HepG2 (cell line): ENCODE measurements around the gene DIS3L2. TPM values are rescaled to one million over a fixed set of nuclear protein-coding genes. Genes with fewer than 3 reads are reported as not detected.

Experiments
- ATAC-seq: fragments of 200-7000 bp; cut with Tn5 transposase; 3 replicates; pipeline ENCODE4 v1.9.1; 2020; ENCODE audit warnings: mild to moderate bottlenecking, moderate library complexity
- BruUV-seq: library from RNA; stranded (reverse); fragments of 400-500 nt; replicated peaks from 2 replicates; lab custom pipeline; 2021; lab: Mats Ljungman, UMichigan
- CTCF ChIA-PET: fragments of 300-600 bp; formaldehyde crosslinking; extraction: SDS; loops from one replicate; lab custom pipeline; 2021; ENCODE audit warnings: low total read pairs, inconsistent platforms, low intra/inter-chr PET ratio; lab: Yijun Ruan, JAX
- POLR2A ChIA-PET: fragments of 350-600 bp; sonication (Branson Sonifier 250); formaldehyde crosslinking; loops from one replicate; lab custom pipeline; 2020; ENCODE audit warnings: antibody characterized with exemption, inconsistent platforms; lab: Yijun Ruan, JAX
- DNase-seq: peaks from one replicate; pipeline ENCODE4 v3.0.0-alpha.2; 2015; ENCODE audit warnings: low spot score
- FAIRE-seq: peaks from 3 replicates; lab custom pipeline; 2011; peaks lifted over from hg19 to GRCh38; lab: Jason Lieb, UNC
- H2AFZ ChIP-seq: one replicate; pipeline ENCODE4 v1.6.1; 2011; ENCODE audit warnings: low read length, inconsistent platforms
- H3K27ac ChIP-seq: fragments of 300-600 bp; 3 replicates; pipeline ENCODE4 v1.8.0; 2011; ENCODE audit warnings: mixed run types, mild to moderate bottlenecking, mixed read lengths, low read length, inconsistent platforms; ENCODE audit not compliant: insufficient read depth; ENCODE audit errors: extremely low read length
- H3K27me3 ChIP-seq, 2 experiments: fragments of 200-600 bp in 1 of 2; 2 replicates in 1 of 2; 3 replicates in 1 of 2; pipeline versions ENCODE4 v1.6.0 to v1.8.0; 2011; ENCODE audit warnings: low read length in 2 of 2, mild to moderate bottlenecking in 2 of 2, moderate library complexity in 2 of 2, inconsistent platforms in 1 of 2; ENCODE audit not compliant: insufficient read depth in 2 of 2, control insufficient read depth in 1 of 2
- H3K36me3 ChIP-seq, 2 experiments: fragments of 200-600 bp in 1 of 2; replicated peaks in 1 of 2; 2 replicates in 1 of 2; 3 replicates in 1 of 2; pipeline versions ENCODE4 v1.5.1 to v1.8.0; 2011; ENCODE audit warnings: low read length in 2 of 2, inconsistent platforms in 1 of 2; ENCODE audit not compliant: insufficient read depth in 2 of 2, control insufficient read depth in 1 of 2
- H3K4me1 ChIP-seq: 2 replicates; pipeline ENCODE4 v1.5.1; 2012; ENCODE audit warnings: low read length, inconsistent platforms; ENCODE audit not compliant: insufficient read depth
- H3K4me2 ChIP-seq: 2 replicates; pipeline ENCODE4 v1.6.0; 2011; ENCODE audit warnings: low read depth, low read length, inconsistent platforms
- H3K4me3 ChIP-seq, 3 experiments: fragments of 200-600 bp in 1 of 3; sonication (generic), shearing (Covaris generic) in 1 of 3; replicated peaks in 1 of 3; 2 replicates each; pipeline ENCODE4 v1.5.1; 2011 to 2016; ENCODE audit warnings: low read length in 3 of 3, inconsistent platforms in 2 of 3, low read depth in 2 of 3, mild to moderate bottlenecking in 2 of 3, control low read depth in 1 of 3, mixed read lengths in 1 of 3; ENCODE audit not compliant: insufficient read depth in 1 of 3
- H3K79me2 ChIP-seq: one replicate; pipeline ENCODE4 v1.6.1; 2011; ENCODE audit warnings: low read length, inconsistent platforms; ENCODE audit not compliant: insufficient read depth
- H3K9ac ChIP-seq: 2 replicates; pipeline ENCODE4 v1.6.0; 2011; ENCODE audit warnings: mild to moderate bottlenecking, low read depth, low read length, inconsistent platforms; ENCODE audit not compliant: insufficient read depth
- H3K9me3 ChIP-seq: 2 replicates; pipeline ENCODE4 v1.5.1; 2012; ENCODE audit warnings: mild to moderate bottlenecking, low read length
- H4K20me1 ChIP-seq: 2 replicates; pipeline ENCODE4 v1.6.0; 2011; ENCODE audit warnings: inconsistent platforms, mild to moderate bottlenecking, low read length, moderate library complexity; ENCODE audit not compliant: insufficient read depth
- DR1 ChIP-seq: sonication (generic); formaldehyde crosslinking; IDR thresholded peaks from 2 replicates; pipeline ENCODE4 v1.8.0; 2021; ENCODE audit warnings: mild to moderate bottlenecking, missing genetic modification reagents, inconsistent platforms
- ESRRA ChIP-seq: sonication (generic); formaldehyde crosslinking; IDR thresholded peaks from 2 replicates; pipeline ENCODE4 v1.5.1; 2020; ENCODE audit warnings: mild to moderate bottlenecking, low read depth, missing genetic modification reagents
- HHEX ChIP-seq: IDR thresholded peaks from 2 replicates; pipeline ENCODE4 v1.6.1; 2016; ENCODE audit warnings: control low read depth
- HMG20A ChIP-seq: IDR thresholded peaks from 2 replicates; pipeline ENCODE4 v1.6.1; 2016; ENCODE audit warnings: borderline replicate concordance
- MATR3 ChIP-seq: sonication (generic); formaldehyde crosslinking; IDR thresholded peaks from 2 replicates; pipeline ENCODE4 v1.4.0; 2020; ENCODE audit warnings: missing genetic modification reagents
- REPIN1 ChIP-seq: sonication (generic); formaldehyde crosslinking; IDR thresholded peaks from 2 replicates; pipeline ENCODE4 v1.8.0; 2022; ENCODE audit warnings: missing genetic modification reagents, low read depth, mild to moderate bottlenecking, borderline replicate concordance
- ZNF263 ChIP-seq: sonication (generic); formaldehyde crosslinking; IDR thresholded peaks from 2 replicates; pipeline ENCODE4 v1.4.0; 2020; ENCODE audit warnings: missing genetic modification reagents
- ZNF510 ChIP-seq: sonication (generic); formaldehyde crosslinking; IDR thresholded peaks from 2 replicates; pipeline ENCODE4 v1.4.0; 2020; ENCODE audit warnings: low read depth, mild to moderate bottlenecking, missing genetic modification reagents
- ZNF570 ChIP-seq: sonication (generic); formaldehyde crosslinking; IDR thresholded peaks from 2 replicates; pipeline ENCODE4 v1.4.0; 2020; ENCODE audit warnings: mild to moderate bottlenecking, missing genetic modification reagents, borderline replicate concordance
- WGBS: methylation state at CpG from one replicate; pipeline ENCODE4 v1.1.6; 2017; ENCODE audit warnings: low lambda C conversion rate; 5-methylcytosine and 5-hydroxymethylcytosine counted together
- in situ Hi-C: cut with HindIII; loops from 2 replicates; pipeline ENCODE4 v1.10.0; 2017; ENCODE audit warnings: low pct_unique_long_range_greater_than_20kb; ENCODE audit not compliant: extremely low pct_ligation_motif_present
- intact Hi-C: fragments of 100-400 bp; cut with micrococcal nuclease; formaldehyde crosslinking; loops from one replicate; pipeline ENCODE4 v1.10.0; 2022; ENCODE audit not compliant: unreplicated experiment
- polyA plus RNA-seq, 8 experiments: library from polyadenylated mRNA; depleted of rRNA in 3 of 8; stranded (reverse) in 7 of 8; unstranded in 1 of 8; fragments of >200 nt; fragmentation: Illumina TruSeq in 4 of 8; extraction: Trizol in 4 of 8; gene quantifications; 2 replicates each; pipeline versions ENCODE4 v1.2.1 to v1.2.3, GENCODE V29; 2011 to 2016; ENCODE audit warnings: low read depth in 4 of 8, missing spikeins in 1 of 8, mixed read lengths in 1 of 8; ENCODE audit not compliant: insufficient read depth in 1 of 8
- total RNA-seq, 5 experiments: library from RNA; depleted of rRNA; stranded (reverse); fragments of >200 nt; fragmentation: Illumina TruSeq; extraction: Trizol; gene quantifications; 2 replicates each; pipeline ENCODE4 v1.2.3, GENCODE V29; 2016; ENCODE audit warnings: low read depth in 1 of 5
- TF ChIP-seq, protein P1 (sequence below): sonication (generic); formaldehyde crosslinking; IDR thresholded peaks from 2 replicates; pipeline ENCODE4 v1.5.1; 2020; ENCODE audit warnings: mild to moderate bottlenecking, missing genetic modification reagents, moderate library complexity
- TF ChIP-seq, protein P2 (sequence below): sonication (generic); formaldehyde crosslinking; IDR thresholded peaks from 2 replicates; pipeline ENCODE4 v1.4.0; 2020; ENCODE audit warnings: mild to moderate bottlenecking, missing genetic modification reagents
- TF ChIP-seq, protein P3 (sequence below): sonication (generic); formaldehyde crosslinking; IDR thresholded peaks from 2 replicates; pipeline ENCODE4 v1.8.1; 2022; ENCODE audit warnings: low read depth, mild to moderate bottlenecking, missing genetic modification reagents

Gene DIS3L2
- total and polyA plus RNA-seq, 2 of the 13 experiments (the other 11 are each of a cell fraction or from before 2014, with no cell fraction given): 7.0 to 23.9 TPM

DNA sequence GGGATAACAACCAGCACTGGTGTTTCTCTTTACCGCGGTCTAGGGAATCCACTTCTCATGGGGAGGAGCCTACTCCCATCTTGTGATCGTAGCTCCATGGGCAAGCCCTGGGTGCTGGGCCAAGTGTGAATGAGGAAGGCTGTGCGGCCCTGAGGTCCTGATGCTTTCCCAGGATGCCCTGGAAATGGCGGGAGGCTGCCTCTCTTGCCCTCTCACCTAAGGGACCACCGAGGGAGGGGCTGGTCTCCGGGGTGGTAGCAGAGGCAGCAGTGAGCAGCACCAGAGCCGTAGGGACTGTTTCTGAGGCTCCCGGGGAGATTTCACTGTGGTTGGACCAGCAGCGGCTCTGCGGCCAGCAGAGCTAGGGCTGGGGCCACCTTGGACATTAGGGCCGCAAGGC is 19.8 kb upstream of the DIS3L2 start:
- ChIA-PET POLR2A (interaction anchor here (1.0 kb wide), 1 partner anchor 20 kb away, joined by 3 read pairs; the partner anchor contains the start of gene DIS3L2), CTCF (no interaction called here)
- Histone ChIP-seq H3K4me3 (no peak overlapping the region), H3K79me2 (no peaks in the 10 kb centered on the region), H3K36me3 (no peaks in the 10 kb centered on the region), H4K20me1 (no peaks in the 10 kb centered on the region), H3K9me3 (no peaks in the 10 kb centered on the region), H3K9ac (no peak overlapping the region), H3K4me1 (no peaks in the 10 kb centered on the region), H3K27ac (no peak overlapping the region), H3K27me3 (peaks cover 5 to 21% of the 10 kb centered on the region in 2 experiments), H2AFZ (no peak overlapping the region), H3K4me2 (no peak overlapping the region)
- TF ChIP-seq, protein P1, sequence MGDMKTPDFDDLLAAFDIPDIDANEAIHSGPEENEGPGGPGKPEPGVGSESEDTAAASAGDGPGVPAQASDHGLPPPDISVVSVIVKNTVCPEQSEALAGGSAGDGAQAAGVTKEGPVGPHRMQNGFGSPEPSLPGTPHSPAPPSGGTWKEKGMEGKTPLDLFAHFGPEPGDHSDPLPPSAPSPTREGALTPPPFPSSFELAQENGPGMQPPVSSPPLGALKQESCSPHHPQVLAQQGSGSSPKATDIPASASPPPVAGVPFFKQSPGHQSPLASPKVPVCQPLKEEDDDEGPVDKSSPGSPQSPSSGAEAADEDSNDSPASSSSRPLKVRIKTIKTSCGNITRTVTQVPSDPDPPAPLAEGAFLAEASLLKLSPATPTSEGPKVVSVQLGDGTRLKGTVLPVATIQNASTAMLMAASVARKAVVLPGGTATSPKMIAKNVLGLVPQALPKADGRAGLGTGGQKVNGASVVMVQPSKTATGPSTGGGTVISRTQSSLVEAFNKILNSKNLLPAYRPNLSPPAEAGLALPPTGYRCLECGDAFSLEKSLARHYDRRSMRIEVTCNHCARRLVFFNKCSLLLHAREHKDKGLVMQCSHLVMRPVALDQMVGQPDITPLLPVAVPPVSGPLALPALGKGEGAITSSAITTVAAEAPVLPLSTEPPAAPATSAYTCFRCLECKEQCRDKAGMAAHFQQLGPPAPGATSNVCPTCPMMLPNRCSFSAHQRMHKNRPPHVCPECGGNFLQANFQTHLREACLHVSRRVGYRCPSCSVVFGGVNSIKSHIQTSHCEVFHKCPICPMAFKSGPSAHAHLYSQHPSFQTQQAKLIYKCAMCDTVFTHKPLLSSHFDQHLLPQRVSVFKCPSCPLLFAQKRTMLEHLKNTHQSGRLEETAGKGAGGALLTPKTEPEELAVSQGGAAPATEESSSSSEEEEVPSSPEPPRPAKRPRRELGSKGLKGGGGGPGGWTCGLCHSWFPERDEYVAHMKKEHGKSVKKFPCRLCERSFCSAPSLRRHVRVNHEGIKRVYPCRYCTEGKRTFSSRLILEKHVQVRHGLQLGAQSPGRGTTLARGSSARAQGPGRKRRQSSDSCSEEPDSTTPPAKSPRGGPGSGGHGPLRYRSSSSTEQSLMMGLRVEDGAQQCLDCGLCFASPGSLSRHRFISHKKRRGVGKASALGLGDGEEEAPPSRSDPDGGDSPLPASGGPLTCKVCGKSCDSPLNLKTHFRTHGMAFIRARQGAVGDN (CRISPR knock-in tag): peak; percentile 11; the same call in 1 of the 2 replicates
- TF ChIP-seq ZNF263 (CRISPR knock-in tag): no peak
- intact Hi-C loops: no loop called here
- no peak for DNase-seq
- in situ Hi-C loops: no loop called here
- WGBS: 49% methylated on average over 12 of the region's 12 CpGs
- FAIRE-seq: no peak
- no TSS peak for BruUV-seq
- ATAC-seq: no peak

DNA sequence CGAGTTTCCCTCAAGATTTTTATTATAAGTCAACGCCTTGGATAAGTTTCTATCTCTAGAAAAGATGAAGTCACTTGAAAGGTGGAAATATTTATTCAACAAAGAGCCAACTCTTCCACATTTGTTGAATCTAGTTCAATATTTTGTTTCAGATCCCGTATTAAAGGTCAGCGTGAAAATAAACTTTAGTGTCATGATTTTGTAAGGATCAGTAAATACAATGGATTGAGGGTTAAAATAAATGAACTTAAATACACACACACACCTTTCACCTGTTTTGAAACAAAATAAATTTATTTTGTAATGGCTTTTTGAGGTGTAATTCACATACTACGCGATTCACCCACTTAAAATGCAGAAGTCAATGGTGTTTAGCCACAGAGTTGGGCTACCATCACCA is 19.3 kb upstream of the DIS3L2 start:
- H3K4me2 ChIP-seq: no peak overlapping the region
- intact Hi-C loops: no loop called here
- no peak overlapping the region for H3K4me3 ChIP-seq
- H3K27me3 ChIP-seq: peaks cover 5 to 25% of the 10 kb centered on the region in 2 experiments
- no peak for ATAC-seq
- no peak for FAIRE-seq
- no peaks in the 10 kb centered on the region for H4K20me1 ChIP-seq
- no peak for DNase-seq
- in situ Hi-C loops: no loop called here
- no peak overlapping the region for H3K27ac ChIP-seq
- H3K9me3 ChIP-seq: no peaks in the 10 kb centered on the region
- BruUV-seq: no TSS peak
- no peak overlapping the region for H2AFZ ChIP-seq
- CTCF ChIA-PET: no interaction called here
- no peaks in the 10 kb centered on the region for H3K4me1 ChIP-seq
- no peaks in the 10 kb centered on the region for H3K79me2 ChIP-seq
- WGBS: 40% methylated on average over 6 of the region's 6 CpGs
- POLR2A ChIA-PET: no interaction called here
- no peaks in the 10 kb centered on the region for H3K36me3 ChIP-seq
- no peak overlapping the region for H3K9ac ChIP-seq
- TF ChIP-seq DR1 (CRISPR knock-in tag) (no peak), REPIN1 (no peak), ZNF510 (CRISPR knock-in tag) (no peak), ESRRA (CRISPR knock-in tag) (no peak), MATR3 (CRISPR knock-in tag) (no peak), HMG20A (no peak), ZNF570 (CRISPR knock-in tag) (no peak), HHEX (CRISPR knock-in tag) (no peak)
- TF ChIP-seq, protein P2, sequence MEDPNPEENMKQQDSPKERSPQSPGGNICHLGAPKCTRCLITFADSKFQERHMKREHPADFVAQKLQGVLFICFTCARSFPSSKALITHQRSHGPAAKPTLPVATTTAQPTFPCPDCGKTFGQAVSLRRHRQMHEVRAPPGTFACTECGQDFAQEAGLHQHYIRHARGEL: no peak
- TF ChIP-seq, protein P3, sequence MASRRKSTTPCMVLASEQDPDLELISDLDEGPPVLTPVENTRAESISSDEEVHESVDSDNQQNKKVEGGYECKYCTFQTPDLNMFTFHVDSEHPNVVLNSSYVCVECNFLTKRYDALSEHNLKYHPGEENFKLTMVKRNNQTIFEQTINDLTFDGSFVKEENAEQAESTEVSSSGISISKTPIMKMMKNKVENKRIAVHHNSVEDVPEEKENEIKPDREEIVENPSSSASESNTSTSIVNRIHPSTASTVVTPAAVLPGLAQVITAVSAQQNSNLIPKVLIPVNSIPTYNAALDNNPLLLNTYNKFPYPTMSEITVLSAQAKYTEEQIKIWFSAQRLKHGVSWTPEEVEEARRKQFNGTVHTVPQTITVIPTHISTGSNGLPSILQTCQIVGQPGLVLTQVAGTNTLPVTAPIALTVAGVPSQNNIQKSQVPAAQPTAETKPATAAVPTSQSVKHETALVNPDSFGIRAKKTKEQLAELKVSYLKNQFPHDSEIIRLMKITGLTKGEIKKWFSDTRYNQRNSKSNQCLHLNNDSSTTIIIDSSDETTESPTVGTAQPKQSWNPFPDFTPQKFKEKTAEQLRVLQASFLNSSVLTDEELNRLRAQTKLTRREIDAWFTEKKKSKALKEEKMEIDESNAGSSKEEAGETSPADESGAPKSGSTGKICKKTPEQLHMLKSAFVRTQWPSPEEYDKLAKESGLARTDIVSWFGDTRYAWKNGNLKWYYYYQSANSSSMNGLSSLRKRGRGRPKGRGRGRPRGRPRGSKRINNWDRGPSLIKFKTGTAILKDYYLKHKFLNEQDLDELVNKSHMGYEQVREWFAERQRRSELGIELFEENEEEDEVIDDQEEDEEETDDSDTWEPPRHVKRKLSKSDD (CRISPR knock-in tag): no peak
